Uterus (tissue), 2 donors: ENCODE results near the gene AUTS2.

ENCODE experiments used
- POLR2A ChIP-seq, 2 donors: fragments of 450-650 bp; IDR thresholded peaks; one replicate each; pipeline ENCODE4 v1.6.1; 2016; ENCODE audit warnings: antibody characterized with exemption in 2 of 2, mild to moderate bottlenecking in 1 of 2, moderate library complexity in 1 of 2
- TF ChIP-seq, protein P1 (sequence below), 4 experiments: fragments of 200-600 bp in 2 of 4; fragments of 450-650 bp in 2 of 4; sonication (generic) in 2 of 4; IDR thresholded peaks; one replicate each; pipeline ENCODE4 v1.5.1; 2016 to 2019; ENCODE audit warnings: antibody characterized with exemption in 4 of 4, mild to moderate bottlenecking in 2 of 4, moderate library complexity in 1 of 4

DNA sequence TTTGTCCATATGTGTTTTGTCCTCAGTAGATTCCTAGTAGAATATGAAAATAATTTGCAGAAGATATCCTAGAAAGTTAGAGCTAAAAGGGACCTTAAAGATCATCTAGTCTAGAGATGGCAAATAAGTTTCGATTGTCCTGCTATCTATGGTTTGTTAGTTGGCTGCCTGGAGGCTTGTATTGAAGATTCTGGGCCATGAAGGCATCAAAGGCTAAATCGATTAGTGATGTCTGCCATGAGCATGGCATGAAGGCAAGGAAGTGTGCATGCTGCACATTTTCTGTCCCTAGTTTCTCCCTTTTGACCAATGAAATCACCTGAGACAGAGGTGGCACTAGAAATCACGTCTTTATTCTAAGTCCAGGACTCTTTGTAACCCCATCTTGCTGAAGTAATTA is 979.9 kb downstream of the AUTS2 start:
- TF ChIP-seq, protein P1, sequence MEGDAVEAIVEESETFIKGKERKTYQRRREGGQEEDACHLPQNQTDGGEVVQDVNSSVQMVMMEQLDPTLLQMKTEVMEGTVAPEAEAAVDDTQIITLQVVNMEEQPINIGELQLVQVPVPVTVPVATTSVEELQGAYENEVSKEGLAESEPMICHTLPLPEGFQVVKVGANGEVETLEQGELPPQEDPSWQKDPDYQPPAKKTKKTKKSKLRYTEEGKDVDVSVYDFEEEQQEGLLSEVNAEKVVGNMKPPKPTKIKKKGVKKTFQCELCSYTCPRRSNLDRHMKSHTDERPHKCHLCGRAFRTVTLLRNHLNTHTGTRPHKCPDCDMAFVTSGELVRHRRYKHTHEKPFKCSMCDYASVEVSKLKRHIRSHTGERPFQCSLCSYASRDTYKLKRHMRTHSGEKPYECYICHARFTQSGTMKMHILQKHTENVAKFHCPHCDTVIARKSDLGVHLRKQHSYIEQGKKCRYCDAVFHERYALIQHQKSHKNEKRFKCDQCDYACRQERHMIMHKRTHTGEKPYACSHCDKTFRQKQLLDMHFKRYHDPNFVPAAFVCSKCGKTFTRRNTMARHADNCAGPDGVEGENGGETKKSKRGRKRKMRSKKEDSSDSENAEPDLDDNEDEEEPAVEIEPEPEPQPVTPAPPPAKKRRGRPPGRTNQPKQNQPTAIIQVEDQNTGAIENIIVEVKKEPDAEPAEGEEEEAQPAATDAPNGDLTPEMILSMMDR (IDR thresholded peaks at IDR 0.05): no peak
- no peak for TF ChIP-seq POLR2A (IDR thresholded peaks at IDR 0.05)
